ENCODE results near the gene TFF2. TPM values are rescaled to one million over a fixed set of nuclear protein-coding genes. Genes with fewer than 3 reads are reported as not detected.

Gene TFF2, protein sequence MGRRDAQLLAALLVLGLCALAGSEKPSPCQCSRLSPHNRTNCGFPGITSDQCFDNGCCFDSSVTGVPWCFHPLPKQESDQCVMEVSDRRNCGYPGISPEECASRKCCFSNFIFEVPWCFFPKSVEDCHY
- not detected in 2 replicates for total RNA-seq

DNA sequence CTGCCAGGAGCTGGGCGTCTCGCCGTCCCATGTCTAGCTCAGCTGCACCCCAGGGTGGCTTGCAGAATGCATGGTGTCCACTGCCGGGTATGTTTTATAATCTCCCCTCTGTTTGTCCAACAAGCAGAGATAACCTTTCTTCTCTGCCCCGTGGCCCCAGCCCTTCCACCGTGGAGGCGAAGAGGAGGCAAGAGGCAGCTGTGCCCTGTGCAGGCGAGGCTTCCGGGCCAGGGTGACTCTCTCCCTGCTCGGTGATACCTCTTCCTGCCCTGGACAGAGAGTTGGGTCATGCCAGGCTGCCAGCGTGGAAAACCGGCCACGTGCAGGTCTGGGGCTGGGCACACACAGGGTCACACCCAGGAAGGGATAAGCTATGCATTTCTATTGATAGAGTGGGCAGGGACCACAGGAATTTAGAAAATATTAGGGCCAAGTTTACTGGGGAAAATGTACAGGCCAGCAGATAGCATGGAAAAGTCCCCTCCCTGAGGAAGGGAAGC is at the start of gene TFF2:
Gene TFF2 (minus strand): TSS at position 68 of the 500 bp plus-strand sequence. CDS start 37 bp downstream, at position 31.

GRCh38 chr21:42395905-42396651 is 45.3 kb upstream of the TFF2 start, which contains the start of gene TMPRSS3:
Gene TMPRSS3, minus strand, starts transcription at chr21:42396052. Its CDS starts 635 bp downstream, at chr21:42395417.

DNA sequence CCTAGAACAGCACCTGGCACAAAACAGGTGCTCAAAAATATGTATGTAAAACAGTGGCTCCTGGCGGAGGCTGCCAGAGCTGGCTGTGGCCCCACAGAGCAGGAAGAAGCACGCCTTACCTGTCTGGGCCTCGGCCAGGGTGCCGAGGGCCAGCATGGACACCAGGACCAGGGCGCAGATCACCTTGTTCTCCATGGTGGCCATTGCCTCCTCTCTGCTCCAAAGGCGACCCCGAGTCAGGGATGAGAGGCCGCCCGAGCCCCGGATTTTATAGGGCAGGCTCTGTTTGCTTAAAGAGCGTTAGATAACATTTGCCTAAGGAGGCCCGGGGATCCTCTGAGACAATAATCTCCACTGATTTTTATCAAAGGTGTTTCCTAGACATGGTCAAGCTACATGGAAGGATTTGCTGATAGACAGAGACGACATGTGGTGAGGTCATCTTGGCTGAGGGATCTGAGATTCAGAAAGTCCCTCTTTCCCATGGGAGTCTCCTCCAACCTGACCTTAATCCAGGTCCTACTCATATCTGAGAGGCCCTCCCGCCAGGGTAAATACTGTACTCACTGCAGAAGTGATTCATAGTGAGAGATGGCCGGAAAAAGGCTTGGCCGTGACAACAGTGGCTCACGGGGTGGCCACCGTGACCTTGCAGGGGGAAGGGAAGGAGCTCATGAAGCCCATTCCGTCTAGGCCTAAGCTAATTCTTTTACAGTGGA is 15.7 kb upstream of the TFF2 start, which contains the start of gene TFF1:
Gene TFF1 (minus strand): TSS at position 244 of the 719 bp plus-strand sequence. CDS start 40 bp downstream, at position 204.

GRCh38 chr21:42315296-42315891 is 35.4 kb downstream of the TFF2 start, which contains the start of gene TFF3:
Gene TFF3, minus strand, starts transcription at chr21:42315409. Its CDS starts 35 bp downstream, at chr21:42315374.

Other genes with a start within 250 kb of the TFF2 start
- gene ABCG1, start 131.9 kb downstream of the TFF2 start, total RNA-seq = 0.29 and 0.44 TPM in 2 replicates
- gene TFF3, start 35.6 kb downstream of the TFF2 start, total RNA-seq = not detected in 2 replicates
- not detected in 2 replicates for gene TFF1, start 15.5 kb upstream of the TFF2 start, total RNA-seq
- not detected in 2 replicates for gene TMPRSS3, start 45.1 kb upstream of the TFF2 start, total RNA-seq
- not detected in 2 replicates for gene UBASH3A, start 52.9 kb upstream of the TFF2 start, total RNA-seq
- under 0.01 TPM in 1 of 2 replicates, not detected in the other for gene RSPH1, start 145.2 kb upstream of the TFF2 start, total RNA-seq
- 0.43 and 0.88 TPM in 2 replicates for gene SLC37A1, start 162.9 kb upstream of the TFF2 start, total RNA-seq

Measured in placental pericyte (primary cell).